Osteocyte (in vitro differentiated cells): ENCODE measurements around the gene MLNR. TPM values are rescaled to one million over a fixed set of nuclear protein-coding genes. Genes with fewer than 3 reads are reported as not detected.

ENCODE experiments used
- DNase-seq: peaks from one replicate; pipeline ENCODE4 v3.0.0; 2021; ENCODE audit warnings: mixed read lengths; ENCODE audit not compliant: unreplicated experiment; ENCODE audit errors: extremely low spot score
- H3K27ac Mint-ChIP-seq: one replicate; pipeline ENCODE4 v1.8.0; 2021; ENCODE audit warnings: mild to moderate bottlenecking, mixed read lengths; ENCODE audit not compliant: unreplicated experiment
- H3K27me3 Mint-ChIP-seq: one replicate; pipeline ENCODE4 v1.8.0; 2021; ENCODE audit warnings: mixed read lengths; ENCODE audit not compliant: unreplicated experiment
- H3K36me3 Mint-ChIP-seq: one replicate; pipeline ENCODE4 v1.8.0; 2021; ENCODE audit warnings: mixed read lengths; ENCODE audit not compliant: unreplicated experiment
- H3K4me1 Mint-ChIP-seq: one replicate; pipeline ENCODE4 v1.8.0; 2021; ENCODE audit warnings: mixed read lengths; ENCODE audit not compliant: unreplicated experiment
- H3K4me3 Mint-ChIP-seq: one replicate; pipeline ENCODE4 v1.8.0; 2021; ENCODE audit warnings: mild to moderate bottlenecking, moderate library complexity, mixed read lengths; ENCODE audit not compliant: unreplicated experiment
- H3K9me3 Mint-ChIP-seq: one replicate; pipeline ENCODE4 v1.8.0; 2021; ENCODE audit warnings: mixed read lengths; ENCODE audit not compliant: unreplicated experiment
- CTCF ChIP-seq: fragments of 200-600 bp; sonication (generic); IDR thresholded peaks from 2 replicates; pipeline ENCODE4 v1.5.0; 2021; ENCODE audit warnings: antibody characterized with exemption, mild to moderate bottlenecking, moderate library complexity
- total RNA-seq: library from RNA; stranded (reverse); gene quantifications from 2 replicates; pipeline ENCODE4 v1.2.1, GENCODE V29; 2021

MLNR gene
- total RNA-seq, 1 donor from 2014 or later = not detected

- Mint-ChIP-seq H3K9me3 (no peaks in the 10 kb centered on the region), H3K36me3 (peaks cover 5% of the 10 kb centered on the region), H3K27ac (no peak overlapping the region), H3K4me3 (no peak overlapping the region), H3K4me1 (no peaks in the 10 kb centered on the region), H3K27me3 (peaks cover 47% of the 10 kb centered on the region)
- no peak for DNase-seq
- TF ChIP-seq CTCF = no peak
These were observed 6.5 kb downstream of the MLNR start for GRCh38 chr13:49226613-49227012.

- DNase-seq = no peak
- peaks cover 11% of the 10 kb centered on the region for H3K27me3 Mint-ChIP-seq
- H3K4me1 Mint-ChIP-seq = no peaks in the 10 kb centered on the region
- H3K27ac Mint-ChIP-seq = no peak overlapping the region
- no peak overlapping the region for H3K4me3 Mint-ChIP-seq
- H3K9me3 Mint-ChIP-seq = no peaks in the 10 kb centered on the region
- no peak for TF ChIP-seq CTCF
- H3K36me3 Mint-ChIP-seq = no peaks in the 10 kb centered on the region
These were observed 14.6 kb downstream of the MLNR start for GRCh38 chr13:49234741-49235140.

- Mint-ChIP-seq H3K4me1 (no peaks in the 10 kb centered on the region), H3K27ac (no peak overlapping the region), H3K4me3 (no peak overlapping the region), H3K9me3 (no peaks in the 10 kb centered on the region), H3K36me3 (no peaks in the 10 kb centered on the region), H3K27me3 (peaks cover 11% of the 10 kb centered on the region)
- no peak for DNase-seq
- no peak for TF ChIP-seq CTCF
These were observed 15.8 kb downstream of the MLNR start for GRCh38 chr13:49235856-49236431.

- no peak for TF ChIP-seq CTCF
- no peak for DNase-seq
- H3K4me1 Mint-ChIP-seq = no peaks in the 10 kb centered on the region
- no peak overlapping the region for H3K4me3 Mint-ChIP-seq
- H3K27ac Mint-ChIP-seq = no peak overlapping the region
- no peaks in the 10 kb centered on the region for H3K36me3 Mint-ChIP-seq
- peaks cover 15% of the 10 kb centered on the region for H3K27me3 Mint-ChIP-seq
- no peaks in the 10 kb centered on the region for H3K9me3 Mint-ChIP-seq
These were observed 18.5 kb downstream of the MLNR start for GRCh38 chr13:49238621-49239020.

- DNase-seq = no peak
- TF ChIP-seq CTCF = peak; percentile 67
These were observed 19.9 kb downstream of the MLNR start for GRCh38 chr13:49240017-49240416.

More at GRCh38 chr13:49240017-49240416, 19.9 kb downstream of the MLNR start:
- H3K9me3 Mint-ChIP-seq = no peaks in the 10 kb centered on the region
- no peaks in the 10 kb centered on the region for H3K36me3 Mint-ChIP-seq
- peaks cover 25% of the 10 kb centered on the region for H3K27me3 Mint-ChIP-seq
- no peak overlapping the region for H3K4me3 Mint-ChIP-seq
- no peaks in the 10 kb centered on the region for H3K4me1 Mint-ChIP-seq
- no peak overlapping the region for H3K27ac Mint-ChIP-seq
